Erythroblast (primary cell): ENCODE data around the gene MRPS35.

ENCODE experiments used
- GATA1 ChIP-seq: IDR thresholded peaks from 2 replicates; pipeline ENCODE4 v1.6.1; 2011; ENCODE audit warnings: low read depth, mild to moderate bottlenecking, control low read depth, low read length, moderate library complexity
- POLR2A ChIP-seq: IDR thresholded peaks from 2 replicates; pipeline ENCODE4 v1.6.1; 2011; ENCODE audit warnings: mild to moderate bottlenecking, low read length

DNA sequence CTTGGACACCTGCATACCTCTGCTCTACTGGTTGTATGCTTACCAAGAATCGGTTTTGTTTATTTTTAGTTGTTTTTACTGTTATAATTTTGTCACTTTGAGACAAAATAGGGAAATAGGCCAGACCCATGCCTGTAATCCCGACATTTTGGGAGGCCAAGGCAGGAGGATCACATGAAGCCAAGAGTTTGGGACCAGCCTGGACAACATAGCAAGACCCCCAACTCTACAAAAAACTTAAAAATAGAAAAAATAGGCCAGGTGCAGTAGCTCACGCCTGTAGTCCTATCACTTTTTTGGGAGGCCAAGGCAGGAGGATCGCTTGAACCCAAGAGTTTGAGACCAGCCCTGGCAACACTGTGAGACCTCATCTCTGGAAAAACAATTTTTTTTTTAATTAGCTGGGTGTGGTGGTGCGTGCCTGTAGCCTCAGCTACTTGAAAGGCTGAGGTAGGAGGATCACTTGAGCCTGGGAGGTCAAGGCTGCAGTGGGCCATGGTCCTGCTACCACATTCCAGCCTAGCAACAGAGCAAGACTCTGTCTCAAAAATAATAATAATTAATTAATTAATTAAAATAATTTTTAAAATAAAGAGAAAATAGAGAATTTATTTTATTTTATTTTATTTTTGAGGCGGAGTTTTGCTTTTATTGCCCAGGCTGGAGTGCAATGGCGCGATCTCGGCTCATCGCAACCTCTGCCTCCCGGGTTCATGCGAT lies 1.3 kb upstream of the MRPS35 start:
- TF ChIP-seq POLR2A (no peak), GATA1 (no peak)
